ENCODE data around the gene TTLL8. TPM values are rescaled to one million over a fixed set of nuclear protein-coding genes. Genes with fewer than 3 reads are reported as not detected.

The TTLL8 gene
- total RNA-seq, 1 donor = not detected

DNA sequence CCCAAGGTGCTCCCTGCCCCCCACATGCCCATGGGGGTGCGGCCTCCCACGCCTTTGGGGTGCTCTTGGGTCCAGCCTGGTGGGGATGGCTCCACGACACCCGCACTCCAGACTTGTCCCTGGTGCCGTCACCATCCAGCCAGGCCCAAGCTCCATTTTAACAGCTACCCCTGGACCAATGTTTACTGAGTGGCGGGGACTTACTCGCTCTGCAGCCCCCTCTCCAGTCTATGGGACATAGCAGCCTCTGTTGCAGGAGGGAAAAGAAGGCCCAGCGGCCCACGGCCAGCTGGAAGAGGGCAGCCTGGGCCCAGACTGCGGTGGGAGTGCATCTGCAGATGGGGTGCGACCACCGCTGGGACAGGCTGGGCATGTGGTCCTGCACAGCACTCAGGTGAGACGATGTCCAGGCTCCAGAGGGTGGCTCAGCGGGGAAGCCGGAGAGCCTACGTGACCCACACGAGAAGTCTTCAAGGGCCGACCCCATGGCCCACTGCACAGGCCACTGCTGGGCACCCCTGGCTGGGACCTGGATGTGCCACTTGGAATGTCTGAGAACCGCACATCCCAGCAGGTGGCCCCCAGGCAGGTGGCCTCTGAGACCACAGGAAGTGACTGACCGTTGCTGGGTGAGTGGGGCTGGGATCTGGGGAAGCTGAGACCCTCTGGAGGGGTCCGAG is 63.6 kb downstream of the TTLL8 start:
- no peak overlapping the region for H2AFZ ChIP-seq (ENCODE audit: low read length)
- H3K27ac ChIP-seq (ENCODE audit: low read depth, low read length) = no peak overlapping the region
- no peak overlapping the region for H3K4me3 ChIP-seq (ENCODE audit: insufficient read depth, low read length)
- no peak for TF ChIP-seq CTCF (IDR thresholded peaks at IDR 0.05; ENCODE audit: extremely low read depth, low read depth, low read length)
- H3K9me3 ChIP-seq (ENCODE audit: low read depth, low read length) = no peaks in the 10 kb centered on the region
- H3K4me2 ChIP-seq (ENCODE audit: insufficient read depth, low read length) = no peak overlapping the region
- H3K27me3 ChIP-seq (ENCODE audit: insufficient read depth, low read length) = no peaks in the 10 kb centered on the region
- no peaks in the 10 kb centered on the region for H3K4me1 ChIP-seq (ENCODE audit: insufficient read depth, low read length)
- H3K79me2 ChIP-seq (ENCODE audit: insufficient read depth, low read length) = no peaks in the 10 kb centered on the region
- DNase-seq (ENCODE audit: insufficient read length, low spot score, missing footprints) = peak; percentile 70
- no peaks in the 10 kb centered on the region for H4K20me1 ChIP-seq (ENCODE audit: insufficient read depth, low read length)
- no peaks in the 10 kb centered on the region for H3K36me3 ChIP-seq (ENCODE audit: insufficient read depth, low read length)

DNA sequence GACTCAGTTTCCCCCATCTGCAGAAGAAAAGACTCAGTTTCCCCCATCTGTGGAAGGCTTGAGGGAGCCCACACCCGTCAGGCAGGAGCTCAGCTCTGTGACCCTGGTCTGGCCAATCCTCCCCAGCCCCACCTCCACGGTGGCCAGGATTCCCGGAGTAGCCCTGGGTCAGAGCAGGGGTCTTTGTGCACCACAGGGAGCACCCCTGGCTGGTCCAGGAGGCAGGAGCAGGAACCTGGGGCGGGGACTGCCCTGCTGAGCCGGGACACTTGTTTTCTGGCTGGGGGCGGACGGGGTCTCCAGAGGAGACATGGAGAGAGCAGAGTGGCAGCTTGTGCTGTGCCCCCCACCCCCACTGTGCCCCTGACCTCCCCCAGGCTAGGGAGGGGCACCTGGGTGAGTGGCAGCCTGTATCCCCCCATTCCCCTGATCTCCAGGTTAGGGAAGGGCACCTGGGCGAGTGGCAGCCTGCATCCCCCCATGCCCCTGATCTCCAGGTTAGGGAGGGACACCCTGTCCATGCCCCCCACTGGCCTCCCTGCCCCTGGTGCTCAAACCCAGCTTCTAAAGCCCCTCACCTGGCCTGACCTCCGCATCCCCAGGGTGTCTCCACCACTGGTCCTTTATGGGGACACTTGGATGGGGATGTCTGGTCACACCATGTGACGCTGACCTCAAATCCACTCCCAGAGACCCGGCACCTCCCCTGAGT is 64.3 kb downstream of the TTLL8 start:
- H3K36me3 ChIP-seq (ENCODE audit: insufficient read depth, low read length) = no peaks in the 10 kb centered on the region
- no peak overlapping the region for H2AFZ ChIP-seq (ENCODE audit: low read length)

GRCh38 chr22:49992921-49993648 is 65.0 kb downstream of the TTLL8 start:
- no peaks in the 10 kb centered on the region for H4K20me1 ChIP-seq (ENCODE audit: insufficient read depth, low read length)
- DNase-seq (ENCODE audit: insufficient read length, low spot score, missing footprints) = peak; percentile 98
- H3K27ac ChIP-seq (ENCODE audit: low read depth, low read length) = no peak overlapping the region
- TF ChIP-seq CTCF (IDR thresholded peaks at IDR 0.05; ENCODE audit: extremely low read depth, low read depth, low read length) = peak; percentile 68
- H2AFZ ChIP-seq (ENCODE audit: low read length) = no peak overlapping the region
- H3K4me2 ChIP-seq (ENCODE audit: insufficient read depth, low read length) = no peak overlapping the region
- H3K4me3 ChIP-seq (ENCODE audit: insufficient read depth, low read length) = no peak overlapping the region
- H3K4me1 ChIP-seq (ENCODE audit: insufficient read depth, low read length) = no peaks in the 10 kb centered on the region
- H3K79me2 ChIP-seq (ENCODE audit: insufficient read depth, low read length) = no peaks in the 10 kb centered on the region
- no peaks in the 10 kb centered on the region for H3K27me3 ChIP-seq (ENCODE audit: insufficient read depth, low read length)
- H3K9me3 ChIP-seq (ENCODE audit: low read depth, low read length) = no peaks in the 10 kb centered on the region
- no peaks in the 10 kb centered on the region for H3K36me3 ChIP-seq (ENCODE audit: insufficient read depth, low read length)

More for the DNA sequence above, 64.3 kb downstream of the TTLL8 start:
- Histone ChIP-seq H3K27me3 (ENCODE audit: insufficient read depth, low read length) (no peaks in the 10 kb centered on the region), H3K9me3 (ENCODE audit: low read depth, low read length) (no peaks in the 10 kb centered on the region), H3K4me3 (ENCODE audit: insufficient read depth, low read length) (no peak overlapping the region), H3K4me2 (ENCODE audit: insufficient read depth, low read length) (no peak overlapping the region), H4K20me1 (ENCODE audit: insufficient read depth, low read length) (no peaks in the 10 kb centered on the region), H3K79me2 (ENCODE audit: insufficient read depth, low read length) (no peaks in the 10 kb centered on the region), H3K27ac (ENCODE audit: low read depth, low read length) (no peak overlapping the region), H3K4me1 (ENCODE audit: insufficient read depth, low read length) (no peaks in the 10 kb centered on the region)
- DNase-seq (ENCODE audit: insufficient read length, low spot score, missing footprints) = peak; percentile 54
- TF ChIP-seq CTCF (IDR thresholded peaks at IDR 0.05; ENCODE audit: extremely low read depth, low read depth, low read length) = no peak

Measured in osteoblast (primary cell).